Measurements from ENCODE around the gene PKDCC.

The PKDCC gene, protein sequence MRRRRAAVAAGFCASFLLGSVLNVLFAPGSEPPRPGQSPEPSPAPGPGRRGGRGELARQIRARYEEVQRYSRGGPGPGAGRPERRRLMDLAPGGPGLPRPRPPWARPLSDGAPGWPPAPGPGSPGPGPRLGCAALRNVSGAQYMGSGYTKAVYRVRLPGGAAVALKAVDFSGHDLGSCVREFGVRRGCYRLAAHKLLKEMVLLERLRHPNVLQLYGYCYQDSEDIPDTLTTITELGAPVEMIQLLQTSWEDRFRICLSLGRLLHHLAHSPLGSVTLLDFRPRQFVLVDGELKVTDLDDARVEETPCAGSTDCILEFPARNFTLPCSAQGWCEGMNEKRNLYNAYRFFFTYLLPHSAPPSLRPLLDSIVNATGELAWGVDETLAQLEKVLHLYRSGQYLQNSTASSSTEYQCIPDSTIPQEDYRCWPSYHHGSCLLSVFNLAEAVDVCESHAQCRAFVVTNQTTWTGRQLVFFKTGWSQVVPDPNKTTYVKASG

GRCh38 chr2:42047488-42048298, at the start of gene PKDCC:
Gene PKDCC (plus strand): TSS chr2:42048021. CDS start chr2:42048200, 179 bp downstream.
- no peak for DNase-seq

DNA sequence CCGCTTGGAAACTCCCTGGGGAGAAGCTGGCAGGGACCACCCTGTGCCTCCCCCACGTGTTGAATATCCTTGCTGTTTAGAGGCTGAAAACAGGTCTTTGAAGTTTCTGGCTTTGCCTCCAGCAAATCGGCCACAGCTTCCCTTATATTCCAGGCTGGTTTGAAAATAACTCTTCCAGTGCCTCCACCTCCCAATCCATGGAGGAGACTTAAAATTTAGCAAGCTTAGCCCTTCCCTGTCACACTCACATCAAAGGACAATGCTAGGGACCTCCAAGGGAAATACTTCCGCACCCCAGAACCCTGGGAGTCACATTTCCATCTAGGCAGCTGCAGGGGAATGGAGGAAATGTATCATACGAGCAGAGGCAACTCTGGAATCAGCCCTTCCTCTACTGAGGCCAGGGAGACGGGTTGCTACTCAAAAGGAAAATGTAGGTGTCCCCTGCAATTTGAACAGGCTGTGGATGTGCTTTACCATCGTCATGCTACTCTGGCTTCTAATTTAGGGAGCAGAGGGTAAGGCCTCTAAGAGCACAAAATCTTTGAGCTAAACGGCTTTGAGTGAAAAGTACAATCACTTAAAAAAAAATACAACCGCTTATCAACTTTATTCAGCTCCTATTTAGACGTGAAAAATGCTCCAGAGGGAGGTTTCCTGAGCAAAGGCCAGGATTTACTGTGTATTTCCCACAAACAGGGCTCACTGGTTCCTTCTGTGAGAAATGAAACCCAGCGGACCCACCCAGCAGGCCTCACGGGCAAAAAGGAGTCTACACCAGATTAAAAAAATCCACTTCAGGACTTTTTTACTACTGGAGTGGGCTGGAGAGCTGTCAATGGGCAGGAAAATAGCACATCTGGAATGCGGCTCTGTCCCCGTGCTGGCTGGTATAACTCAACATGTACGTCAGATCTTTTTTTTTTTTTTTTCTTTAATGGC, 49.4 kb upstream of the PKDCC start:
- DNase-seq, result no peak

- no peak for DNase-seq
Measured at GRCh38 chr2:41999128-41999480, 48.7 kb upstream of the PKDCC start.

- no peak for DNase-seq
Measured at GRCh38 chr2:41999592-42000281, 48.1 kb upstream of the PKDCC start.

- no peak for DNase-seq
Measured at GRCh38 chr2:42001711-42002201, 46.1 kb upstream of the PKDCC start.

DNA sequence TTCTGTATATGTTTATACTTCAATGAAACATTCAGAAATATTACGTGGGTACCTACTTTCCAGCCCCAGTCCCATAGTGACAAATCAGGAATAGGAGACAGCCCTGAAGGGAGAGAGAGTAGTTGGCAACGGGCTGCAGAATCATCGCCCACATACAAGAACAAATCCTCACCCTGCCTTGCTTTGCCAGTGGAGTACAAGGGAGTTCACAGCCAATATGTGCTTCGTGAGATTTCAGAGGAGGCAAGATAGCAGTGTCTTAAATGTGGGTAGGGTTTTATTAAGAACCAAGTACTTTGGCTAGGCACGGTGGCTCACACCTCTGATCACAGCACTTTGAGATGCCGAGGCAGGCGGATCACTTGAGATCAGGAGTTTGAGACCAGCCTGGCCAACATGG, 40.3 kb upstream of the PKDCC start:
- DNase-seq, result no peak

GRCh38 chr2:42008241-42008921, 39.4 kb upstream of the PKDCC start:
- no peak for DNase-seq

- DNase-seq, result peak; percentile 55
Measured at GRCh38 chr2:42009657-42010580, 37.9 kb upstream of the PKDCC start.

GRCh38 chr2:42010743-42011298, 37.0 kb upstream of the PKDCC start:
- no peak for DNase-seq

GRCh38 chr2:42012137-42012536, 35.7 kb upstream of the PKDCC start:
- no peak for DNase-seq

GRCh38 chr2:42012651-42013050, 35.2 kb upstream of the PKDCC start:
- no peak for DNase-seq

GRCh38 chr2:42013409-42013808, 34.4 kb upstream of the PKDCC start:
- DNase-seq, result no peak

DNA sequence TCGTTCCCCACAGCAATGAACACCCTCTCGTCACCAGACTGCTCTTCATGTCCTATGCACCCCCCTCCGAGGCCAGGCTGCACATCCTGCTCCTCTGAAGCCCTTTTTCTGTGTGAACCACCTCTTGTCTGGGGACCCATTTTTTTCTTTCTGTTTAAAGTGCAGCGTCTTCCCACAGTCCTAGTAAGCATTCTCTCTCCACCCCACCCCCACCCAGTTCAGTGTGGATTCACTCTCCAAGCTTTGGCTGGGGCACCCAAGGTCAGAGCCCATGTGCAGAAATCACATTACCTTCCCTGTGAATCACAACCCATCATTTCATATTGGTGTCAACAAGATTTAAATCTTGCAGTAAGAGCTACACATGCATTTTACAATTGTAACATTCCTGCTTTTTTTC, 26.4 kb upstream of the PKDCC start:
- no peak for DNase-seq

DNA sequence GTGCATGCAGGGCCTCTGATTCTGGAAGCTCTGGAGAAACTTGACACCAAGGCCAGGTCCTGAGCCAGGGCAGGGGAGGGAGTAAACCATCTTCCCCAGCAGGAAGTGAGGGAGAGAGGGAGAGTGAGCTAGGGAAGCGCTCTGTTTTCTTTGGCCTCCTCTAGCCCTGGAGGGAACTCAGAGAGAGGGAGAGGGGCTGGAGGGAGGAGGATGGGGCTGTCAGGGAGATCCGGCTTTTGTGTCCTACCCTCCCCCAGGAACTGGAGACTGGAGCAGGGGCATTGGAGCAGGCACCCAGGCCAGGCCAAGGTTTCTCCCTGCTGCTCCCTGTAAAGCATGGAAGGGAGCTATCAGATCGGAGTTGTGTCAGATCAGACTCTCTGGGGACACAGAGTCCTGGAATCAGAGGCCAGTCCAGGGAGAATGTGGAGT, 22.7 kb upstream of the PKDCC start:
- DNase-seq, result no peak

DNA sequence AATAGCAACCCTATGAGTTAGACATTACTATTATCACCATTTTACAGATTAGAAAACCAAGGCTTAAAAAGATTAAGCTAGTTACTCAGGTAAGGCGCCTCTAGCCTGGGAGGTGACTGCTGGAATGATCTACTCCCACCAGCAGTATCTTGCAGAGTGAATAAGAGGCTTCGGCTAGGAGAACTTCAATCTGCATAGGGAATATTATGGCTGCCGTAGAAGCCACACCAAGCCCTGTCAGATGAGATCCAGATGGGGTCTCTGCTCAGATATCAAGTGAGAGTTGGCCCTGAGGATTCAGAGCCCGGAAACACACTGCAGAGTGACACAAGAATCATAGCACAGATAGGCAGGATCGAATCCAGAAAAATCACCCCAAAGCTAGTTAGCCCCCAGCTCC, 21.5 kb upstream of the PKDCC start:
- no peak for DNase-seq

DNA sequence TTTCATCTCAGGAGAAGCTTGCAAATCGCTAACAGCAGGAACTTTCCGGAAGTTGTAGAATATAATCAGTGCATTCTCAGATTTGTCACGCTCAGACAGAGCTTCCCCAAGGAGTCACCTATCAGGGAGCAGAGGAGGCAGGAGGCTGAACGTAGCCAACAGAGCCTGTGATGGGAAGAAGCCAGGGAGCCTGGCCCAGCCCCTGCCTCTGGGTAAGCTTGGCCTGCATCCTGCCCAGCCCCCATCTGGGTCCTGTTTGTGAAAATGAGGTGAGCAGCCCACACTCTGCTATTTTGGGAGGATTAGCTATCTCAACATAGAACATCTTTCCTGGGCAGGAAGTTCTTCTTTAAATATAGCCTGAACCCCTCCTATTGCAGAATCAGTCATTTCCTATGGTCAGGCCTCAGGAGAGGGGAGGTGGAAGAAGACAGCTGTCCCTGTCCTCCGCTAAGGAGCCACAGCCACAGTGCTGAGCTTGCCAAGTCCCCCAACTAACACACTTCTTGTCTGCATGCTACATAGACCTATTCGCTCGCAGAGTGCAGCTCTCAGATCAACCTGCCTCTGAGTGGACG, 19.2 kb upstream of the PKDCC start:
- DNase-seq, result no peak

- no peak for DNase-seq
Measured at GRCh38 chr2:42029171-42029570, 18.6 kb upstream of the PKDCC start.

DNA sequence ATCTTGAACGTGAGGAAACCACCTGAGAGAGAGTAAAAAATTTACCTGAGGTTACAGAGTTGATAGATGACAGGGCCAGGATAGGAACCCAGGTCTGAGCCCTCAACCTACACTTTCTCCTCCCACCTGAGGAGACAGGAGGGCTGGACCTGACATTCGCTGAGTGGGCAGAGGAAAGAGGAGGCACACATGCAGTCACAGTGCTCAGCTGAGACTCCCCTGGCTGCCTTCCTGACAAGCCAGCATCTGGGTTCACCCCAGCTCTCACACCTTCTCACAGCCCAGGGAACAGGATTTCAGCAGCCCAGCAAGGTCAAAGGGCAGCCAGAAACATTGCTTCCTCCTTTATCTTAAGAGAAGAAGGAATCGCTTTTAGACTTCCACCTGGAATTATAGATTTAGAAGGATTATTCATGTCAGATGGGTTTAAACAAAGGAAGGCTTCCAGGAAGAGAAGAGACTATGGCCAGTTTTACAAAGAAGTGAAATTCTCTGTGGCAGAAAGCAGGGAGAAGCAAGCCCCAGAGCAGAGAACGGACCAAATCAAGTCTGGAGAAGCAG, 18.1 kb upstream of the PKDCC start:
- DNase-seq, result no peak

- DNase-seq, result no peak
Measured at GRCh38 chr2:42030200-42030759, 17.5 kb upstream of the PKDCC start.

Measured in activated CD8-positive, alpha-beta memory T cell treated with anti-CD3 and anti-CD28 coated beads, Interleukin-2, amount 50 U/mL, for 48 hours (primary cell).